ENCODE results near the gene GPD1L. TPM values are rescaled to one million over a fixed set of nuclear protein-coding genes. Genes with fewer than 3 reads are reported as not detected.
"Not testable (repeated sequence)": the region's sequence is repeated elsewhere in the genome, so short reads cannot be mapped to it uniquely, and the experiment has no call there.

The GPD1L gene
- total RNA-seq, result 10.1 and 11.5 TPM in 2 replicates

DNA sequence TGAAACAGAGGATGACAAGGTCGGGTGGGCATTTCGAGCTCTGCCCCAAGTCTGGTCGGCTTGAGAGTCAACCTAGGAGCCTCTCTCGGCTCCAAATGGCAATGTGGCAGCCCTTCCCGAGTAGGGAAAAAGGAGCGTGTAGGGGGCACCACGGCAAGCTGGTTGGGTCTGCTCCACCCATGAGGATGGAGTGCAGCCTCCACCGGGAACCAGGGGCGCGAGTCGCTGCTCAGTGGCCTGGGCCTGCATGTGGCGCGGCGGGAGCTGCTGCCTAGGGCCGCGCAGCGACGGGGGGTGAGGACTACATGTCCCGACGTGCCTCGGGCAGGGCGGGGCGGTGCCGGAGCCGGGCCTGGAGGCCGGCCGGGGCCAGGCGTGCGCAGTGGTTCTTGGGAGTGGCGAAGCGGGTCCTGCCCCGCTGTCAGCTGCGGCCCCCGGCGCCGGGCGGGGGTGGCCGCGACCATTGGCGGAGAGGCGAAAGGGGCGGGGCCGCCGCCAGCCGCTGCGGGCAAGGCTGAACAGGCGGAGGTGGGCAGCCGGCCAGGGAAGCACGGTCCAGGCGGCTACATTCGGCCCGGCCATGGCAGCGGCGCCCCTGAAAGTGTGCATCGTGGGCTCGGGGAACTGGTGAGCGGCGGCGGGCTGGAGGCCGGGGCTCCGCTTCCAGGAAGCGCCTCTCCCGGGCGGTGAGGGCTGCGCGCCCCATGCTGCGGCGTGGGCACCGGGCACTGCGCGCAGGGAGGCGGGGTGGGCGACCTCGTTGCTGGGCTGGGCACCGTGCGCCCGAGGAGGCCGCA is at the start of gene GPD1L:
GPD1L (plus strand) TSS at position 489 of the 797 bp plus-strand sequence; CDS start at position 581, 92 bp downstream.
- peak; percentile 66 for DNase-seq (ENCODE audit: low read depth)

GRCh38 chr3:32058465-32058864 is 48.0 kb upstream of the GPD1L start:
- not testable (repeated sequence) for H3K27me3 ChIP-seq (ENCODE audit: control insufficient read depth, insufficient read depth, low read length)

More for the DNA sequence above, at the start of gene GPD1L:
- TF ChIP-seq, protein P1, sequence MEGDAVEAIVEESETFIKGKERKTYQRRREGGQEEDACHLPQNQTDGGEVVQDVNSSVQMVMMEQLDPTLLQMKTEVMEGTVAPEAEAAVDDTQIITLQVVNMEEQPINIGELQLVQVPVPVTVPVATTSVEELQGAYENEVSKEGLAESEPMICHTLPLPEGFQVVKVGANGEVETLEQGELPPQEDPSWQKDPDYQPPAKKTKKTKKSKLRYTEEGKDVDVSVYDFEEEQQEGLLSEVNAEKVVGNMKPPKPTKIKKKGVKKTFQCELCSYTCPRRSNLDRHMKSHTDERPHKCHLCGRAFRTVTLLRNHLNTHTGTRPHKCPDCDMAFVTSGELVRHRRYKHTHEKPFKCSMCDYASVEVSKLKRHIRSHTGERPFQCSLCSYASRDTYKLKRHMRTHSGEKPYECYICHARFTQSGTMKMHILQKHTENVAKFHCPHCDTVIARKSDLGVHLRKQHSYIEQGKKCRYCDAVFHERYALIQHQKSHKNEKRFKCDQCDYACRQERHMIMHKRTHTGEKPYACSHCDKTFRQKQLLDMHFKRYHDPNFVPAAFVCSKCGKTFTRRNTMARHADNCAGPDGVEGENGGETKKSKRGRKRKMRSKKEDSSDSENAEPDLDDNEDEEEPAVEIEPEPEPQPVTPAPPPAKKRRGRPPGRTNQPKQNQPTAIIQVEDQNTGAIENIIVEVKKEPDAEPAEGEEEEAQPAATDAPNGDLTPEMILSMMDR (IDR thresholded peaks at IDR 0.05; ENCODE audit: insufficient read depth, low read length, poor library complexity, severe bottlenecking), result no peak
- no peaks in the 10 kb centered on the region for H3K36me3 ChIP-seq (ENCODE audit: control insufficient read depth, insufficient read depth, low read length)
- no peaks in the 10 kb centered on the region for H3K27me3 ChIP-seq (ENCODE audit: control insufficient read depth, insufficient read depth, low read length)
- peak within 1 kb of the TSS; percentile 81 for H3K4me3 ChIP-seq (ENCODE audit: low read depth, low read length)

GRCh38 chr3:32062950-32063582 is 43.4 kb upstream of the GPD1L start:
- no peak for DNase-seq (ENCODE audit: low read depth)
- H3K4me3 ChIP-seq (ENCODE audit: low read depth, low read length), result no peak overlapping the region
- TF ChIP-seq, protein P1 (IDR thresholded peaks at IDR 0.05; ENCODE audit: insufficient read depth, low read length, poor library complexity, severe bottlenecking), result no peak

More at GRCh38 chr3:32058465-32058864, 48.0 kb upstream of the GPD1L start:
- not testable (repeated sequence) for H3K4me3 ChIP-seq (ENCODE audit: low read depth, low read length); DNase-seq (ENCODE audit: low read depth); H3K36me3 ChIP-seq (ENCODE audit: control insufficient read depth, insufficient read depth, low read length)

GRCh38 chr3:32066686-32067085 is 39.7 kb upstream of the GPD1L start:
- DNase-seq (ENCODE audit: low read depth), result no peak
- Histone ChIP-seq H3K36me3 (ENCODE audit: control insufficient read depth, insufficient read depth, low read length) (no peaks in the 10 kb centered on the region), H3K4me3 (ENCODE audit: low read depth, low read length) (no peak overlapping the region)

More at GRCh38 chr3:32062950-32063582, 43.4 kb upstream of the GPD1L start:
- Histone ChIP-seq H3K27me3 (ENCODE audit: control insufficient read depth, insufficient read depth, low read length) (no peaks in the 10 kb centered on the region), H3K36me3 (ENCODE audit: control insufficient read depth, insufficient read depth, low read length) (no peaks in the 10 kb centered on the region)

GRCh38 chr3:32074194-32074593 is 32.2 kb upstream of the GPD1L start:
- not testable (repeated sequence) for DNase-seq (ENCODE audit: low read depth); H3K4me3 ChIP-seq (ENCODE audit: low read depth, low read length); H3K36me3 ChIP-seq (ENCODE audit: control insufficient read depth, insufficient read depth, low read length); H3K27me3 ChIP-seq (ENCODE audit: control insufficient read depth, insufficient read depth, low read length)

More at GRCh38 chr3:32066686-32067085, 39.7 kb upstream of the GPD1L start:
- TF ChIP-seq, protein P1 (IDR thresholded peaks at IDR 0.05; ENCODE audit: insufficient read depth, low read length, poor library complexity, severe bottlenecking), result no peak
- H3K27me3 ChIP-seq (ENCODE audit: control insufficient read depth, insufficient read depth, low read length), result no peaks in the 10 kb centered on the region

GRCh38 chr3:32076566-32076965 is 29.9 kb upstream of the GPD1L start:
- TF ChIP-seq, protein P1 (IDR thresholded peaks at IDR 0.05; ENCODE audit: insufficient read depth, low read length, poor library complexity, severe bottlenecking), result no peak
- no peak for DNase-seq (ENCODE audit: low read depth)
- no peaks in the 10 kb centered on the region for H3K36me3 ChIP-seq (ENCODE audit: control insufficient read depth, insufficient read depth, low read length)
- no peak overlapping the region for H3K4me3 ChIP-seq (ENCODE audit: low read depth, low read length)
- H3K27me3 ChIP-seq (ENCODE audit: control insufficient read depth, insufficient read depth, low read length), result no peaks in the 10 kb centered on the region

Measured in kidney epithelial cell (primary cell).